ENCODE measurements around the gene GRIK5. TPM values are rescaled to one million over a fixed set of nuclear protein-coding genes. Genes with fewer than 3 reads are reported as not detected.

The GRIK5 gene
- total and polyA plus RNA-seq, 2 of the 8 experiments (the other 6 are each of a cell fraction or from before 2014, with no cell fraction given) = 17.8 to 42.9 TPM

DNA sequence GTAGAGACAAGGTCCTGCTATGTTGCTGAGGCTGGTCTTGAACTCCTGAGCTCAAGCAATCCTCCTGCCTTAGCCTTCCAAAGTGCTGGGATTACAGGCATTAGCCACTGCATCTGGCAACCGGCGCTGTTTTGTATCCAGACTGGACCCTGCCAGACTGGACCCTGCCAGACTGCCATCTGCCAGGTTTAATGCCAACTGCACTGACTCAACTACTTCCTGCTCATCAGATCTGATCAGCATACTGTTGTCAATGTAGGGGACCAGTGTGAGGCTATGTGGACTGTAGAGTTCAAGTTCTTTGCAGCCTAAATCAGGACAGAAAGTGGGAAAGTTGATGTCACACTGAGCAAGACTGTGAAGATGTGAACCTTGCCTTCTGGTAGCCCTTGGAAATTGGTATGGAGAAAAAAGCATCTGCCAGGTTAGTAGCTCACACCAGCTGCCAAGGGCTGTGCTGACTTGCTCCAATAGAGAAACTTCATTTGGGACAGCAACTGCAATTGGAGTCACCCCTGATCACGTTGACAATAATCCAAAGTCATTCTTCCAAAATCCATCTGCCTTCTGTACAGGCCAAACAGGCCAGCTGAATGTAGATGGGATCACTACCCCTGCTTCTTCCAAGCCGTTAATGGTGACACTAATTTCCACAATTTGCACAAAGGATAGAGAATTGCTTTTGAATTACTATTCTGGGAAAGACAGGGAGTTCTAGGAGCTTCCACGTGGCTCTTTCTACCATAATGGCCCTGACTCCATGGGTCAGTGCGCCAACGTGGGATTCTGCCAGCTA is 39.2 kb downstream of the GRIK5 start:
- Histone ChIP-seq H3K9ac (replicated peaks in 1 of 4; ENCODE audit: extremely low read depth in 1 of 4, low read depth in 3 of 4, low read length in 3 of 4) (no peak overlapping the region), H4K5ac (ENCODE audit: insufficient read length, low read depth, low read length) (no peak overlapping the region), H2AFZ (ENCODE audit: low read length) (no peak overlapping the region), H3K79me1 (ENCODE audit: low read depth, low read length) (no peaks in the 10 kb centered on the region), H2BK20ac (ENCODE audit: low read length) (0 out of 2 replicates have a peak overlapping the region, but pooled peaks have one; percentile 18), H3K79me2 (ENCODE audit: control insufficient read depth in 1 of 2, insufficient read depth in 2 of 2, low read length in 2 of 2) (no peaks in the 10 kb centered on the region), H4K91ac (replicated peaks; ENCODE audit: insufficient read length, low read length) (peak overlapping the region; percentile 16), H2BK15ac (ENCODE audit: low read length) (peak overlapping the region; percentile 61; the same call in 1 of the 2 replicates), H2BK5ac (ENCODE audit: low read depth, low read length) (no peak overlapping the region), H3K56ac (replicated peaks; ENCODE audit: insufficient read length, low read depth, low read length) (no peak overlapping the region), H3K4me2 (ENCODE audit: insufficient read depth in 1 of 2, low read depth in 2 of 2, low read length in 2 of 2) (no peak overlapping the region), H3K27ac (ENCODE audit: low read depth, low read length) (no peak overlapping the region), H2BK120ac (replicated peaks; ENCODE audit: low read depth, low read length) (no peak overlapping the region), H3K9me3 (ENCODE audit: insufficient read depth in 2 of 2, low read depth in 1 of 2, low read length in 1 of 2) (no peaks in the 10 kb centered on the region), H4K8ac (ENCODE audit: extremely low read depth, insufficient read depth, low read length) (no peak overlapping the region), H3K4me1 (replicated peaks in 1 of 4; ENCODE audit: control insufficient read depth in 3 of 4, insufficient read depth in 4 of 4, low read length in 3 of 4) (peaks cover 0 to 7% (median 5%) of the 10 kb centered on the region in 4 experiments; a peak in 5 of 7 replicates), H2BK12ac (ENCODE audit: low read depth, low read length) (peak overlapping the region; percentile 18), H3K23me2 (ENCODE audit: low read depth, low read length) (no peaks in the 10 kb centered on the region), H3K27me3 (replicated peaks in 1 of 4; ENCODE audit: control insufficient read depth in 3 of 4, extremely low read depth in 1 of 4, insufficient read depth in 3 of 4, low read length in 3 of 4) (no peaks in the 10 kb centered on the region), H4K20me1 (replicated peaks in 1 of 2; ENCODE audit: control insufficient read depth in 1 of 2, insufficient read depth in 2 of 2, low read length in 2 of 2) (peaks cover 0 to 2% of the 10 kb centered on the region in 2 experiments), H3K4me3 (ENCODE audit: extremely low read depth in 1 of 4, insufficient read depth in 2 of 4, low read depth in 3 of 4, low read length in 4 of 4) (no peak overlapping the region), H3K4ac (replicated peaks; ENCODE audit: insufficient read length, low read depth, low read length) (peak overlapping the region; percentile 35), H2AK5ac (ENCODE audit: low read depth, low read length) (no peak overlapping the region), H3K23ac (ENCODE audit: insufficient read length) (no peak overlapping the region), H3K14ac (ENCODE audit: insufficient read length) (no peak overlapping the region), H3K18ac (ENCODE audit: extremely low read depth, low read length) (no peak overlapping the region; the same call in 1 of the 2 replicates), H3K36me3 (ENCODE audit: control insufficient read depth in 2 of 4, insufficient read depth in 4 of 4, low read length in 3 of 4) (peaks cover 0 to 5% (median 4%) of the 10 kb centered on the region in 4 experiments; a peak in 4 of 8 replicates)
- CTCF ChIA-PET (ENCODE audit: partially characterized antibody) = interaction anchor here (0.5 to 3.7 kb wide), 9 partner anchors 7 to 265 kb away, joined by 3 to 58 read pairs (median 3); no protein-coding TSS in a partner anchor
- FAIRE-seq (no peak), DNase-seq (ENCODE audit: low read depth in 1 of 2, low spot score in 2 of 2) (no peak)
- POLR2A ChIA-PET (ENCODE audit: partially characterized antibody) = interaction anchor here (0.7 to 2.3 kb wide), 2 partner anchors 72 to 170 kb away, joined by 4 read pairs; partner anchors contain the start of gene RABAC1
- WGBS, 2 experiments (ENCODE audit: extremely low coverage in 1 of 2, insufficient coverage in 1 of 2, insufficient read length in 1 of 2, insufficient replicate concordance in 2 of 2, low coverage in 1 of 2, low lambda C conversion rate in 2 of 2, missing lambda C conversion rate in 1 of 2) = 96% methylated on average over 7 of the region's 7 CpGs; no CpG with 5 or more reads in 1 of the 2 experiments
- TF ChIP-seq EGR1 (IDR thresholded peaks at IDR 0.05; ENCODE audit: borderline replicate concordance, low read depth, low read length) = no peak
- TF ChIP-seq KDM1A (IDR thresholded peaks at IDR 0.05; ENCODE audit: borderline replicate concordance, low read length) = no peak
- no peak for TF ChIP-seq POLR2AphosphoS5 (IDR thresholded peaks at IDR 0.05; ENCODE audit: low read depth, low read length)
- TF ChIP-seq TEAD4 (IDR thresholded peaks at IDR 0.05; ENCODE audit: low read depth, low read length) = no peak
- TF ChIP-seq, protein P1, sequence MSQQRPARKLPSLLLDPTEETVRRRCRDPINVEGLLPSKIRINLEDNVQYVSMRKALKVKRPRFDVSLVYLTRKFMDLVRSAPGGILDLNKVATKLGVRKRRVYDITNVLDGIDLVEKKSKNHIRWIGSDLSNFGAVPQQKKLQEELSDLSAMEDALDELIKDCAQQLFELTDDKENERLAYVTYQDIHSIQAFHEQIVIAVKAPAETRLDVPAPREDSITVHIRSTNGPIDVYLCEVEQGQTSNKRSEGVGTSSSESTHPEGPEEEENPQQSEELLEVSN (IDR thresholded peaks at IDR 0.05) = no peak
- TF ChIP-seq KDM5A (IDR thresholded peaks at IDR 0.05; ENCODE audit: low read length) = no peak
- TF ChIP-seq SIN3A (conservative IDR thresholded peaks at IDR 0.05 in 1 of 2, IDR thresholded peaks at IDR 0.05 in 1 of 2; ENCODE audit: low read depth in 1 of 2, low read length in 2 of 2) = no peak
- no peak for TF ChIP-seq SIRT6 (IDR thresholded peaks at IDR 0.05; ENCODE audit: low read length)
- no peak for TF ChIP-seq EP300 (IDR thresholded peaks at IDR 0.05; ENCODE audit: borderline replicate concordance in 1 of 2, low read depth in 2 of 2, low read length in 2 of 2)
- TF ChIP-seq NRF1 (IDR thresholded peaks at IDR 0.05; ENCODE audit: low read depth, low read length) = no peak
- TF ChIP-seq KDM4A (IDR thresholded peaks at IDR 0.05; ENCODE audit: low read depth, low read length, severe bottlenecking) = no peak
